ENCODE measurements around the gene HOXD12. TPM values are rescaled to one million over a fixed set of nuclear protein-coding genes. Genes with fewer than 3 reads are reported as not detected.

Gene HOXD12
- total and polyA plus RNA-seq, 4 donors: not detected

DNA sequence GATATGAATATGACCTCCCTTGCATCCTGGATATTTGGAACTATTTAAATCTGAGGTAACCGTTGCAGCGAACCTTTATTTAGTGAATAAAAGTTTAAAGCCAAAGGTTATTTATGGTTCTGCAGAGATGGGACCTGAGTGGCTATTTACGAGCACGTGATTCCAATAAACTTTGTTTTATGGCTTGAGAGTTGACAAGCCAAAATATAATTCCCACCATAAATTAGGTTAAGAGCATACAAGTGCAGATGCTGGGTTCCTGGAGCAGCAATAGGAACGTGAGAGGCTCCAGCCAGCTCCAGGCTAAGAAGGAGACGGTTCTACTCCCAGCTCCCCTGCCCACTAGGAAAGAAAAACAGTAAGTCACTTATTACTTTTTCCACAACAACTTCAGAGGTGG, 46.5 kb downstream of the HOXD12 start:
- peaks cover 0 to 7% (median 0%) of the 10 kb centered on the region in 4 donors for H3K9me3 ChIP-seq (ENCODE audit: control insufficient read depth in 4 of 4, insufficient read depth in 3 of 4, low read length in 3 of 4)
- no peaks in the 10 kb centered on the region for H3K36me3 ChIP-seq (ENCODE audit: control insufficient read depth in 4 of 4, insufficient read depth in 4 of 4, low read length in 4 of 4)
- H3K9ac ChIP-seq (ENCODE audit: insufficient read depth in 1 of 2, low read length in 2 of 2): no peak overlapping the region
- no peak for ATAC-seq (ENCODE audit: insufficient read depth, low FRiP score)
- TF ChIP-seq, protein P1, sequence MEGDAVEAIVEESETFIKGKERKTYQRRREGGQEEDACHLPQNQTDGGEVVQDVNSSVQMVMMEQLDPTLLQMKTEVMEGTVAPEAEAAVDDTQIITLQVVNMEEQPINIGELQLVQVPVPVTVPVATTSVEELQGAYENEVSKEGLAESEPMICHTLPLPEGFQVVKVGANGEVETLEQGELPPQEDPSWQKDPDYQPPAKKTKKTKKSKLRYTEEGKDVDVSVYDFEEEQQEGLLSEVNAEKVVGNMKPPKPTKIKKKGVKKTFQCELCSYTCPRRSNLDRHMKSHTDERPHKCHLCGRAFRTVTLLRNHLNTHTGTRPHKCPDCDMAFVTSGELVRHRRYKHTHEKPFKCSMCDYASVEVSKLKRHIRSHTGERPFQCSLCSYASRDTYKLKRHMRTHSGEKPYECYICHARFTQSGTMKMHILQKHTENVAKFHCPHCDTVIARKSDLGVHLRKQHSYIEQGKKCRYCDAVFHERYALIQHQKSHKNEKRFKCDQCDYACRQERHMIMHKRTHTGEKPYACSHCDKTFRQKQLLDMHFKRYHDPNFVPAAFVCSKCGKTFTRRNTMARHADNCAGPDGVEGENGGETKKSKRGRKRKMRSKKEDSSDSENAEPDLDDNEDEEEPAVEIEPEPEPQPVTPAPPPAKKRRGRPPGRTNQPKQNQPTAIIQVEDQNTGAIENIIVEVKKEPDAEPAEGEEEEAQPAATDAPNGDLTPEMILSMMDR (IDR thresholded peaks at IDR 0.05; ENCODE audit: control extremely low read depth, extremely low read depth): no peak
- H3K27ac ChIP-seq (ENCODE audit: low read depth in 1 of 2, low read length in 1 of 2): no peak overlapping the region
- H3K4me3 ChIP-seq: no peak overlapping the region
- DNase-seq: no peak
- peaks cover 14 to 97% (median 94%) of the 10 kb centered on the region in 3 donors for H3K27me3 ChIP-seq (ENCODE audit: control insufficient read depth in 3 of 3, insufficient read depth in 3 of 3, low read length in 2 of 3)
- peaks cover 0 to 1% (median 0%) of the 10 kb centered on the region in 5 donors for H3K4me1 ChIP-seq (ENCODE audit: control insufficient read depth in 5 of 5, insufficient read depth in 5 of 5, low read length in 5 of 5)
- WGBS, 2 donors: 26 to 29% methylated on average over 6 of the region's 6 CpGs

DNA sequence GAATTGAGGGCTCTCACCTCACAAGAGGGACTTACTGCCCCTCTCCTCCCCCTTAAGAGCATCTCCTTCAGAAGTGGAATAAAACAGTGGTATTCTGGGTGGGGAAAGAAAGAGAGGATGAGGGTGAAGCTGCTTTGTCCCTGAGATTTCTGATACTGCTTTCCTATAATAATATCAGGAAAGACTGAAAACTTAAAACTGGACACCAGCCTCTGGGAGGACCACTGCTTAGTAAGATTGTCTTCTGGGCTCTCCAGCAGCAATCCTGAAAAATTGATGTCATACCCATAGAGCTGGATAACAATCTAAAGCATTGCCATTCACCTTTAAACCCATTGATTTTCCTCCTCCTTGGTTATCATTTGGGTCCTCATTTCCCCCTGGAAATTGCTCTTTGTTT, 47.0 kb downstream of the HOXD12 start:
- TF ChIP-seq, protein P1 (IDR thresholded peaks at IDR 0.05; ENCODE audit: control extremely low read depth, extremely low read depth): no peak
- Histone ChIP-seq H3K9me3 (ENCODE audit: control insufficient read depth in 4 of 4, insufficient read depth in 3 of 4, low read length in 3 of 4) (peaks cover 0 to 7% (median 0%) of the 10 kb centered on the region in 4 donors), H3K4me3 (no peak overlapping the region), H3K27me3 (ENCODE audit: control insufficient read depth in 3 of 3, insufficient read depth in 3 of 3, low read length in 2 of 3) (peaks cover 16 to 96% (median 92%) of the 10 kb centered on the region in 3 donors), H3K36me3 (ENCODE audit: control insufficient read depth in 4 of 4, insufficient read depth in 4 of 4, low read length in 4 of 4) (no peaks in the 10 kb centered on the region), H3K27ac (ENCODE audit: low read depth in 1 of 2, low read length in 1 of 2) (no peak overlapping the region), H3K4me1 (ENCODE audit: control insufficient read depth in 5 of 5, insufficient read depth in 5 of 5, low read length in 5 of 5) (peaks cover 0 to 3% (median 0%) of the 10 kb centered on the region in 5 donors), H3K9ac (ENCODE audit: insufficient read depth in 1 of 2, low read length in 2 of 2) (no peak overlapping the region)
- DNase-seq (no peak), ATAC-seq (ENCODE audit: insufficient read depth, low FRiP score) (no peak)

DNA sequence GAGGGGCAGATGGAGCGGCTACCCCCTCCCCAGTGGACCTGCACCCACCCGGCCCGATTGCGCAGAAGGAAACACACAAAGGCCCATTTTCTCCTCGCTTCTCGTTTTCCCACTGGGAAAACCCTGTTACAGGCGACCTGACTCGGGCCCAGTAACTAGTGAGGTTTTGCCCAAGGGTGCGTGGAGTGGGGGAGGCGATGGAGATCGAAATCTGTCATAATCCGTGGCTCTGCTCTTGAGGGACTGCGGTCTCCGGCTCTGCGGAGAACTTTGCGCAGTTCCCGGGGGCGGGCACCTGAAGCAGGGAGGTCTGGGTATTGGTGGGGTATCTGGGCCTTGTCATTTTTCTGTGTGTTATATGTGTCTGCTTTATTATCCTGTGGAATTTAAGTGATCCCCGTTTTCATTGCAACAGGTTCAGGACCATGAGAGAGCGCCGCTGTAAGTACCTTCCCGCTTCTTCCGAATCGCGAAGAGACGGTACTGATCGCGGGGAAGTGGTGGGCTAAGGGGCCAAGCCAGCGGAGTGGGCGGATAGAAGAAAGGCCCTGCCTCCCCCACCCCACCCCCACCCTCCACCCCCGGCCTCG, 47.7 kb downstream of the HOXD12 start:
- WGBS, 2 donors: 14 to 18% methylated on average over 30 to 32 of the region's 32 CpGs
- H3K36me3 ChIP-seq (ENCODE audit: control insufficient read depth in 4 of 4, insufficient read depth in 4 of 4, low read length in 4 of 4): no peaks in the 10 kb centered on the region
- TF ChIP-seq, protein P1 (IDR thresholded peaks at IDR 0.05; ENCODE audit: control extremely low read depth, extremely low read depth): no peak
- H3K4me3 ChIP-seq: no peak overlapping the region
- no peak overlapping the region for H3K27ac ChIP-seq (ENCODE audit: low read depth in 1 of 2, low read length in 1 of 2)
- peaks cover 0 to 6% (median 0%) of the 10 kb centered on the region in 5 donors for H3K4me1 ChIP-seq (ENCODE audit: control insufficient read depth in 5 of 5, insufficient read depth in 5 of 5, low read length in 5 of 5)
- peaks cover 0 to 7% (median 0%) of the 10 kb centered on the region in 4 donors for H3K9me3 ChIP-seq (ENCODE audit: control insufficient read depth in 4 of 4, insufficient read depth in 3 of 4, low read length in 3 of 4)
- no peak for DNase-seq
- ATAC-seq (ENCODE audit: insufficient read depth, low FRiP score): no peak
- no peak overlapping the region for H3K9ac ChIP-seq (ENCODE audit: insufficient read depth in 1 of 2, low read length in 2 of 2)
- peaks cover 23 to 95% (median 88%) of the 10 kb centered on the region in 3 donors for H3K27me3 ChIP-seq (ENCODE audit: control insufficient read depth in 3 of 3, insufficient read depth in 3 of 3, low read length in 2 of 3)

Measured in lung (tissue), 12 donors.